IMR-90 (cell line): ENCODE data around the gene CFAP61. TPM values are rescaled to one million over a fixed set of nuclear protein-coding genes. Genes with fewer than 3 reads are reported as not detected.

Source experiments
- ATAC-seq: fragments of 200-7000 bp; cut with Tn5 transposase; 2 replicates; pipeline ENCODE4 v1.9.1; 2020; ENCODE audit warnings: low read depth, mild to moderate bottlenecking, moderate library complexity
- BruUV-seq: library from RNA; stranded (reverse); fragments of 400-500 nt; replicated peaks from 2 replicates; lab custom pipeline; 2021; lab: Mats Ljungman, UMichigan
- CTCF ChIA-PET: fragments of 300-600 bp; formaldehyde crosslinking; extraction: SDS; loops from one replicate; lab custom pipeline; 2021; ENCODE audit warnings: antibody characterized with exemption; lab: Yijun Ruan, JAX
- POLR2A ChIA-PET: fragments of 300-600 bp; sonication (Branson Sonifier 250); formaldehyde crosslinking; loops from one replicate; lab custom pipeline; 2022; ENCODE audit warnings: antibody characterized with exemption; ENCODE audit not compliant: unreplicated experiment; lab: Charles Lee
- DNase-seq: peaks from one replicate; pipeline ENCODE4 v3.0.0; 2013
- H2AFZ ChIP-seq: replicated peaks from 2 replicates; pipeline ENCODE3; 2013; ENCODE audit warnings: low read length, mild to moderate bottlenecking; ENCODE audit not compliant: poor library complexity
- H2AK5ac ChIP-seq: 2 replicates; pipeline ENCODE4 v1.6.1; 2013; ENCODE audit warnings: low read depth, low read length, inconsistent platforms
- H2AK9ac ChIP-seq: replicated peaks from 2 replicates; pipeline ENCODE3; 2013; ENCODE audit warnings: mild to moderate bottlenecking, low read depth, low read length, moderate library complexity; ENCODE audit not compliant: poor library complexity
- H2BK120ac ChIP-seq: 2 replicates; pipeline ENCODE4 v1.6.1; 2013; ENCODE audit warnings: low read depth, low read length, inconsistent platforms
- H2BK15ac ChIP-seq: 3 replicates; pipeline ENCODE4 v1.6.1; 2013; ENCODE audit warnings: low read depth, low read length, inconsistent platforms
- H2BK20ac ChIP-seq: 2 replicates; pipeline ENCODE4 v1.6.1; 2013; ENCODE audit warnings: low read depth, mild to moderate bottlenecking, inconsistent platforms, low read length, moderate library complexity
- H2BK5ac ChIP-seq: 2 replicates; pipeline ENCODE4 v1.6.1; 2013; ENCODE audit warnings: mild to moderate bottlenecking, low read depth, low read length, inconsistent platforms; ENCODE audit not compliant: poor library complexity, severe bottlenecking
- H3K14ac ChIP-seq: replicated peaks from 2 replicates; pipeline ENCODE4 v1.6.1; 2013; ENCODE audit warnings: low read depth, low read length, inconsistent platforms
- H3K18ac ChIP-seq: 2 replicates; pipeline ENCODE4 v1.6.1; 2013; ENCODE audit warnings: low read depth, low read length, control low read depth
- H3K23ac ChIP-seq: 2 replicates; pipeline ENCODE4 v1.6.1; 2013; ENCODE audit warnings: low read depth, low read length, inconsistent platforms
- H3K27ac ChIP-seq: 2 replicates; pipeline ENCODE4 v1.5.1; 2013; ENCODE audit warnings: mild to moderate bottlenecking, control low read depth, low read length; ENCODE audit not compliant: insufficient read depth
- H3K27me3 ChIP-seq: 2 replicates; pipeline ENCODE4 v1.6.1; 2013; ENCODE audit warnings: low read length; ENCODE audit not compliant: control insufficient read depth, insufficient read depth
- H3K36me3 ChIP-seq: 2 replicates; pipeline ENCODE4 v1.6.1; 2013; ENCODE audit warnings: low read length, mixed read lengths; ENCODE audit not compliant: control insufficient read depth, insufficient read depth
- H3K4ac ChIP-seq: 2 replicates; pipeline ENCODE4 v1.6.1; 2013; ENCODE audit warnings: low read depth, low read length, inconsistent platforms
- H3K4me1 ChIP-seq: 2 replicates; pipeline ENCODE4 v1.6.1; 2013; ENCODE audit warnings: low read length, mixed read lengths; ENCODE audit not compliant: control insufficient read depth, insufficient read depth
- H3K4me2 ChIP-seq: 2 replicates; pipeline ENCODE4 v1.6.1; 2013; ENCODE audit warnings: low read depth, mild to moderate bottlenecking, control low read depth, low read length, moderate library complexity
- H3K4me3 ChIP-seq: 2 replicates; pipeline ENCODE4 v1.5.1; 2013; ENCODE audit warnings: low read depth, mild to moderate bottlenecking, control low read depth, low read length, moderate library complexity; ENCODE audit not compliant: insufficient read depth
- H3K56ac ChIP-seq: 2 replicates; pipeline ENCODE4 v1.6.1; 2013; ENCODE audit warnings: low read length, inconsistent platforms; ENCODE audit not compliant: insufficient read depth; ENCODE audit errors: extremely low read depth
- H3K79me1 ChIP-seq, 2 experiments: 2 replicates each; pipeline ENCODE4 v1.6.1; 2013; ENCODE audit warnings: low read length in 2 of 2, inconsistent platforms in 1 of 2, low read depth in 1 of 2
- H3K9ac ChIP-seq: 2 replicates; pipeline ENCODE4 v1.6.1; 2013; ENCODE audit warnings: low read depth, low read length, control low read depth
- H3K9me1 ChIP-seq: 2 replicates; pipeline ENCODE4 v1.6.1; 2013; ENCODE audit warnings: low read length, inconsistent platforms; ENCODE audit not compliant: insufficient read depth
- H3K9me3 ChIP-seq: 2 replicates; pipeline ENCODE4 v1.6.1; 2013; ENCODE audit warnings: low read length; ENCODE audit not compliant: control insufficient read depth, insufficient read depth
- H4K20me1 ChIP-seq: 2 replicates; pipeline ENCODE4 v1.6.1; 2013; ENCODE audit warnings: low read length, inconsistent platforms; ENCODE audit not compliant: insufficient read depth
- H4K5ac ChIP-seq: 2 replicates; pipeline ENCODE4 v1.6.1; 2013; ENCODE audit warnings: mild to moderate bottlenecking, low read depth, low read length, control low read depth
- H4K8ac ChIP-seq, 2 experiments: 2 replicates each; pipeline ENCODE4 v1.6.1; 2013; ENCODE audit warnings: low read depth in 2 of 2, low read length in 2 of 2, control low read depth in 1 of 2, inconsistent platforms in 1 of 2
- H4K91ac ChIP-seq: 2 replicates; pipeline ENCODE4 v1.6.1; 2013; ENCODE audit warnings: low read depth, low read length, inconsistent platforms; ENCODE audit not compliant: insufficient read depth
- BHLHE40 ChIP-seq: fragments of 150-350 bp; IDR thresholded peaks from 2 replicates; pipeline ENCODE4 v1.6.1; 2016; ENCODE audit warnings: mild to moderate bottlenecking, low read depth, low read length
- CEBPB ChIP-seq: IDR thresholded peaks from 2 replicates; pipeline ENCODE4 v1.6.1; 2012; ENCODE audit warnings: low read depth, low read length, improper control_type of control experiment
- CHD1 ChIP-seq: IDR thresholded peaks from 2 replicates; pipeline ENCODE4 v1.6.1; 2012; ENCODE audit warnings: low read depth, low read length, improper control_type of control experiment
- FOS ChIP-seq: fragments of 150-350 bp; IDR thresholded peaks from 2 replicates; pipeline ENCODE4 v1.6.1; 2016; ENCODE audit warnings: low read depth, low read length
- MAFK ChIP-seq: IDR thresholded peaks from 2 replicates; pipeline ENCODE4 v1.6.1; 2012; ENCODE audit warnings: low read depth, low read length, improper control_type of control experiment
- RCOR1 ChIP-seq: IDR thresholded peaks from 2 replicates; pipeline ENCODE4 v1.6.1; 2012; ENCODE audit warnings: mild to moderate bottlenecking, low read length, improper control_type of control experiment; ENCODE audit not compliant: insufficient replicate concordance
- SMC3 ChIP-seq: fragments of 150-350 bp; IDR thresholded peaks from 2 replicates; pipeline ENCODE4 v1.6.1; 2016; ENCODE audit warnings: low read depth, mild to moderate bottlenecking, antibody characterized with exemption, low read length, moderate library complexity
- USF2 ChIP-seq: fragments of 150-350 bp; IDR thresholded peaks from 2 replicates; pipeline ENCODE4 v1.6.1; 2017; ENCODE audit warnings: mild to moderate bottlenecking, antibody characterized with exemption, low read length, low read depth
- WGBS, 2 experiments: methylation state at CpG; one replicate each; pipeline versions ENCODE4 v1.1.5 to v1.1.7; 2013; ENCODE audit warnings: missing lambda C conversion rate in 2 of 2; ENCODE audit not compliant: insufficient read length in 1 of 2; ENCODE audit errors: extremely low coverage in 2 of 2; 5-methylcytosine and 5-hydroxymethylcytosine counted together
- dilution Hi-C: fragments of 300-500 bp; cut with HindIII; formaldehyde crosslinking; loops from one replicate; pipeline ENCODE4 v1.14.3; 2018; ENCODE audit warnings: low sequenced_read_pairs; ENCODE audit not compliant: unreplicated experiment
- in situ Hi-C: fragments of 300-500 bp; cut with MboI; formaldehyde crosslinking; loops from 3 replicates; pipeline ENCODE4 v1.14.3; 2019; ENCODE audit warnings: low sequenced_read_pairs, inconsistent platforms, mixed read lengths
- intact Hi-C: fragments of 100-400 bp; cut with micrococcal nuclease; formaldehyde crosslinking; loops from 2 replicates; pipeline ENCODE4 v1.10.0; 2022
- polyA plus RNA-seq, 3 experiments: library from polyadenylated mRNA; depleted of rRNA; stranded (reverse); fragments of >200 nt; gene quantifications; 2 replicates each; pipeline ENCODE4 v1.2.3, GENCODE V29; 2012; ENCODE audit warnings: low replicate concordance in 1 of 3
- total RNA-seq: library from RNA; depleted of rRNA; stranded (reverse); fragments of >200 nt; gene quantifications from 2 replicates; pipeline ENCODE4 v1.2.3, GENCODE V29; 2012

CFAP61 gene
- total and polyA plus RNA-seq, 2 of the 4 experiments (the other 2 are of a cell fraction): 0.07 TPM; not detected in 1

- Histone ChIP-seq H3K18ac (no peak overlapping the region), H4K5ac (no peak overlapping the region), H3K4me3 (no peak overlapping the region), H2AK5ac (no peak overlapping the region), H2BK5ac (no peak overlapping the region), H4K20me1 (no peaks in the 10 kb centered on the region), H3K4me2 (no peak overlapping the region), H3K14ac (no peak overlapping the region), H4K91ac (no peak overlapping the region), H3K23ac (no peak overlapping the region), H3K9ac (no peak overlapping the region), H2BK20ac (no peak overlapping the region), H3K79me1 (no peaks in the 10 kb centered on the region), H2BK120ac (no peak overlapping the region), H3K36me3 (no peaks in the 10 kb centered on the region), H3K9me1 (no peaks in the 10 kb centered on the region), H3K4me1 (no peaks in the 10 kb centered on the region), H2BK15ac (no peak overlapping the region), H3K27ac (no peak overlapping the region), H4K8ac (no peak overlapping the region), H3K56ac (no peak overlapping the region), H3K27me3 (no peaks in the 10 kb centered on the region), H3K9me3 (no peaks in the 10 kb centered on the region), H3K4ac (no peak overlapping the region), H2AFZ (no peak overlapping the region), H2AK9ac (no peak overlapping the region)
- CTCF ChIA-PET: no interaction called here
- DNase-seq (no peak), ATAC-seq (no peak)
- BruUV-seq: no TSS peak
- TF ChIP-seq CHD1 (no peak), CEBPB (peak; percentile 15; the same call in 1 of the 2 replicates), USF2 (no peak), RCOR1 (no peak), FOS (no peak), SMC3 (no peak), MAFK (no peak), BHLHE40 (no peak)
- dilution Hi-C loops (no loop called here), intact Hi-C loops (no loop called here), in situ Hi-C loops (no loop called here)
- WGBS, 2 experiments: no CpG with 5 or more reads among the region's 5 CpGs
- POLR2A ChIA-PET: no interaction called here
Observed at GRCh38 chr20:20139403-20139802, 87.1 kb downstream of the CFAP61 start.
